CD4-positive, alpha-beta T cell treated with Interleukin-17A for 1 hour (primary cell): Measurements from ENCODE around the gene ATXN10.
"Not testable (repeated sequence)": the region's sequence is repeated elsewhere in the genome, so short reads cannot be mapped to it uniquely, and the experiment has no call there.

Experiments
- DNase-seq: peaks from one replicate; pipeline ENCODE4 v3.0.0-alpha.2; 2020

ATXN10 gene

GRCh38 chr22:45710469-45710868 lies 38.8 kb downstream of the ATXN10 start:
- no peak for DNase-seq

GRCh38 chr22:45714390-45714789 lies 42.8 kb downstream of the ATXN10 start:
- DNase-seq: not testable (repeated sequence)

GRCh38 chr22:45717789-45718188 lies 46.2 kb downstream of the ATXN10 start:
- no peak for DNase-seq

- no peak for DNase-seq
Measured at GRCh38 chr22:45718391-45718790, 46.8 kb downstream of the ATXN10 start.

- DNase-seq: no peak
Measured at GRCh38 chr22:45720839-45721378, 49.3 kb downstream of the ATXN10 start.

- no peak for DNase-seq
Measured at GRCh38 chr22:45722006-45722405, 50.4 kb downstream of the ATXN10 start.

- DNase-seq: no peak
Measured at GRCh38 chr22:45726081-45726480, 54.4 kb downstream of the ATXN10 start.

GRCh38 chr22:45731041-45731797 lies 59.6 kb downstream of the ATXN10 start:
- no peak for DNase-seq

- no peak for DNase-seq
Measured at GRCh38 chr22:45731798-45732495, 60.3 kb downstream of the ATXN10 start.

- no peak for DNase-seq
Measured at GRCh38 chr22:45735273-45735672, 63.6 kb downstream of the ATXN10 start.

GRCh38 chr22:45738206-45738605 lies 66.6 kb downstream of the ATXN10 start:
- DNase-seq: no peak

- DNase-seq: no peak
Measured at GRCh38 chr22:45740236-45740635, 68.6 kb downstream of the ATXN10 start.

GRCh38 chr22:45742866-45743450 lies 71.3 kb downstream of the ATXN10 start:
- DNase-seq: no peak

GRCh38 chr22:45743687-45744086 lies 72.1 kb downstream of the ATXN10 start:
- DNase-seq: no peak

GRCh38 chr22:45744442-45744841 lies 72.8 kb downstream of the ATXN10 start:
- DNase-seq: no peak

GRCh38 chr22:45750626-45751025 lies 79.0 kb downstream of the ATXN10 start:
- no peak for DNase-seq

GRCh38 chr22:45752036-45752435 lies 80.4 kb downstream of the ATXN10 start:
- no peak for DNase-seq

- no peak for DNase-seq
Measured at GRCh38 chr22:45754822-45755221, 83.2 kb downstream of the ATXN10 start.

- DNase-seq: no peak
Measured at GRCh38 chr22:45756558-45756957, 84.9 kb downstream of the ATXN10 start.

- DNase-seq: no peak
Measured at GRCh38 chr22:45757068-45757467, 85.4 kb downstream of the ATXN10 start.

GRCh38 chr22:45757936-45758335 lies 86.3 kb downstream of the ATXN10 start:
- DNase-seq: no peak

GRCh38 chr22:45758603-45759002 lies 87.0 kb downstream of the ATXN10 start:
- no peak for DNase-seq

- no peak for DNase-seq
Measured at GRCh38 chr22:45760682-45761081, 89.0 kb downstream of the ATXN10 start.
